Measurements from ENCODE around the gene THAP6. TPM values are rescaled to one million over a fixed set of nuclear protein-coding genes. Genes with fewer than 3 reads are reported as not detected.

Gene THAP6
- total RNA-seq, 4 donors from 2014 or later, result 6.0 to 27.3 (median 13.9) TPM

Other genes starting within 250 kb of the THAP6 start
- 10 to 100 TPM; 14.0 to 18.7 (median 15.8) TPM for gene RCHY1, start 70 bp upstream of the THAP6 start, total RNA-seq
- not detected for gene ODAPH, start 41.6 kb downstream of the THAP6 start, total RNA-seq
- not detected for gene CDKL2, start 116.1 kb downstream of the THAP6 start, total RNA-seq
- gene G3BP2, start 158.9 kb downstream of the THAP6 start, total RNA-seq, result 100 to 1,000 TPM; 123 to 226 (median 132) TPM
- gene USO1, start 210.1 kb downstream of the THAP6 start, total RNA-seq, result 100 to 1,000 TPM; 213 to 328 (median 254) TPM